HCT116 (cell line): ENCODE measurements around the gene ESYT3.

Source experiments
- CEBPB ChIP-seq: IDR thresholded peaks from 2 replicates; pipeline ENCODE4 v1.6.1; 2012; ENCODE audit warnings: low read depth
- CTCF ChIP-seq, 3 experiments: fragments of 200-600 bp in 1 of 3; sonication (generic) in 1 of 3; IDR thresholded peaks in 2 of 3; conservative IDR thresholded peaks in 1 of 3; 2 replicates each; pipeline ENCODE4 v1.5.1; 2012 to 2017; ENCODE audit warnings: low read depth in 2 of 3, low read length in 2 of 3, antibody characterized with exemption in 1 of 3, borderline replicate concordance in 1 of 3, control low read depth in 1 of 3, mild to moderate bottlenecking in 1 of 3, mixed read lengths in 1 of 3, mixed run types in 1 of 3, moderate library complexity in 1 of 3; ENCODE audit not compliant: insufficient read depth in 1 of 3
- EGR1 ChIP-seq: IDR thresholded peaks from 2 replicates; pipeline ENCODE4 v1.6.1; 2012; ENCODE audit warnings: low read depth
- ELF1 ChIP-seq: IDR thresholded peaks from 2 replicates; pipeline ENCODE4 v1.6.1; 2012; ENCODE audit warnings: low read depth, borderline replicate concordance
- EZH2 ChIP-seq: fragments of 200-600 bp; sonication (generic); IDR thresholded peaks from 2 replicates; pipeline ENCODE4 v1.6.1; 2017; ENCODE audit warnings: antibody characterized with exemption, mixed run types
- EZH2phosphoT487 ChIP-seq: fragments of 200-600 bp; IDR thresholded peaks from 2 replicates; pipeline ENCODE4 v1.6.1; 2018; ENCODE audit warnings: antibody characterized with exemption, borderline replicate concordance
- JUND ChIP-seq: IDR thresholded peaks from 2 replicates; pipeline ENCODE4 v1.6.1; 2012
- MAX ChIP-seq: IDR thresholded peaks from 2 replicates; pipeline ENCODE4 v1.6.1; 2012
- POLR2A ChIP-seq: IDR thresholded peaks from 2 replicates; pipeline ENCODE4 v1.7.0; 2011; ENCODE audit warnings: borderline replicate concordance; ENCODE audit not compliant: insufficient read depth, insufficient read length; ENCODE audit errors: extremely low read depth
- POLR2AphosphoS5 ChIP-seq: IDR thresholded peaks from 2 replicates; pipeline ENCODE4 v1.6.1; 2011; ENCODE audit warnings: mild to moderate bottlenecking, low read depth, low read length, moderate library complexity
- REST ChIP-seq: IDR thresholded peaks from 2 replicates; pipeline ENCODE4 v1.6.1; 2012; ENCODE audit warnings: low read depth
- SIN3A ChIP-seq: IDR thresholded peaks from 2 replicates; pipeline ENCODE4 v1.6.1; 2012; ENCODE audit warnings: low read depth
- YY1 ChIP-seq: IDR thresholded peaks from 2 replicates; pipeline ENCODE4 v1.6.1; 2011; ENCODE audit warnings: low read length, low read depth, moderate library complexity, mild to moderate bottlenecking; ENCODE audit not compliant: insufficient replicate concordance; ENCODE audit errors: extremely low read depth
- ZBTB33 ChIP-seq: IDR thresholded peaks from 2 replicates; pipeline ENCODE4 v1.6.1; 2011; ENCODE audit warnings: mild to moderate bottlenecking, low read length, moderate library complexity; ENCODE audit not compliant: insufficient replicate concordance; ENCODE audit errors: extremely low read depth

GRCh38 chr3:138401834-138402233 lies 32.6 kb upstream of the ESYT3 start:
- no peak for TF ChIP-seq CTCF (IDR thresholded peaks at IDR 0.05 in 2 of 3, conservative IDR thresholded peaks at IDR 0.05 in 1 of 3; ENCODE audit: borderline replicate concordance in 1 of 3, insufficient read depth in 1 of 3, low read depth in 2 of 3, low read length in 2 of 3)
- no peak for TF ChIP-seq POLR2AphosphoS5
- TF ChIP-seq REST = no peak
- no peak for TF ChIP-seq POLR2A
- TF ChIP-seq ZBTB33 = no peak
- TF ChIP-seq JUND = no peak
- TF ChIP-seq YY1 = no peak
- TF ChIP-seq EZH2phosphoT487 = no peak
- no peak for TF ChIP-seq ELF1
- no peak for TF ChIP-seq MAX
- no peak for TF ChIP-seq SIN3A
- TF ChIP-seq EZH2 = no peak
- no peak for TF ChIP-seq EGR1
- TF ChIP-seq CEBPB = no peak
